HG03095 (cell line): ENCODE measurements around the gene POU2AF3.

Experiments used
- ATAC-seq: cut with Tn5 transposase; IDR thresholded peaks from one replicate; pipeline ENCODE4 v1.9.1; 2021; ENCODE audit warnings: moderate library complexity; ENCODE audit not compliant: unreplicated experiment

The POU2AF3 gene

DNA sequence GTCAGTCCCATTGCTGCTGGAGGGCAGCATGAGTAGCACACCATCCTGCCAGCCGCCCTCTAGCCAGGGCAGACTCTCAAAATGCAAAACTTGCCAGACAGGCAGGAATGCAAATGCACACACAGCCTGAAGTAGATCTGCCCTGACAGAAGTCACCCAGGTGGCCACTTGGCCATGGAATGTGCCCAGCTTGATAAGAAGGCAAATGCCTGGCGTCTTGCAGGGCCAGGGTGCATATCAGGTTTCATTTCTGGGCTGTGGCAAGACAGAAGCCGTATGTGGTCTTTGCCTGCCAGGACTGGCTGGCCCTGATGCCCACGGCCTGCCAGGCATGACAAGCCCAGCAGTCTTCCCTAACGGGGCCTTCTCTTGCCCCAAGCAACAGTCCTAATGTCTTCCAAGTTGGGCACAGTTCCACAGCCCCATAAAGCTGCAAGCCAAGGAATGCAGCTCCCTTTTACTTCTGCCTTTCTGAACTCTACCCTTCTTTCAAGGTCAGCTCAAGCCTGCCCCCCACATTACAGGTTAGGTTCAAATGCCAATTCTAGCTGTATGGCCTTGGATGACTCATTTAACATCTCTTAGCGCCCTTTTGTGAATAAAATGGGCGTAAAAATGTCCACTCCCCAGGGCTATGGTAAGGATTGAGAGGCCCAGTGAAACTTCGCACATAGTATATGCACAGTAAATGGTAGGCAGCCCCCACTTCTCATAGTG is 29.7 kb downstream of the POU2AF3 start:
- no peak for ATAC-seq

DNA sequence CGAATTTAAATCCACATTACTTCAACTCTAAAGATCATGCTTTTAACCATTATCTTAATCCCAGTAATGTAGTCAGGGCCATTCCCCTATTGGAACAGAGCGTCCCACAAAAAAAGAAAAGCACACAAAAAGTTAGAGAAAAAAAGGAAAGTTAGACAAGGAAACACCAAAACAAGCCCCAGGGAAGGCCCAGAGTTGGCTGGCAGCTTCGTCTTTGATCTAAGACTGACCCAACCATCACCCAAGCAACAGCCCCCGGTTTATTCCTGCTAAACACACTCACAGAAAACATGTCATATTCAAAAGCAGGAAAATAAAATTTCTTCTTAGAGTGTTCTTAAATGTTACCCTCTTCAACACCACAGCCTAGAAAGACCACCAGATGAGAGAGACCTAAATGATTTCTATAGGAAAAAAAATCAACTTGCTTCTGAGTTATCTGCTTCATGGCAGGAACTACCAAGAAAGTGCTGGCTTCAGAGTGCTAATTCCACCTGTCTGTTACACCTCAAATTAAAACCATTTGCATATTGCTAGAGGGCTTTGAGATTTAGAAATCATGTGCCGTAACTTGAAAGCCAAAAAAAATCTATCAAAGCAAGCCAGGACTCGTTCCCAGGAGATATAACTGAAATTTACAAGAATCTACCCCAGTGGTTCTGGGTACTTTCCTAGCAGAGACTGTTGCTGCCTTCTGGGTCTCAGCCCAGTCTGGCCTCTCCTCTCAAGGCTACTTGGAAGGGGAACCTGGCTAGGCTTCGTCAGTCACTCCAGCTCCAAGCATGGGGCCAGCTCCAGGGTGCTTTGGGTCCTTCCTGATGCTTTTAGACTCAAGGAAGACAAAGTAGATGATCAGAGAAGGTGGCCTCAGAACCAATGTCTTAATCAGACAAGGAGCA is 31.2 kb downstream of the POU2AF3 start:
- ATAC-seq = no peak

DNA sequence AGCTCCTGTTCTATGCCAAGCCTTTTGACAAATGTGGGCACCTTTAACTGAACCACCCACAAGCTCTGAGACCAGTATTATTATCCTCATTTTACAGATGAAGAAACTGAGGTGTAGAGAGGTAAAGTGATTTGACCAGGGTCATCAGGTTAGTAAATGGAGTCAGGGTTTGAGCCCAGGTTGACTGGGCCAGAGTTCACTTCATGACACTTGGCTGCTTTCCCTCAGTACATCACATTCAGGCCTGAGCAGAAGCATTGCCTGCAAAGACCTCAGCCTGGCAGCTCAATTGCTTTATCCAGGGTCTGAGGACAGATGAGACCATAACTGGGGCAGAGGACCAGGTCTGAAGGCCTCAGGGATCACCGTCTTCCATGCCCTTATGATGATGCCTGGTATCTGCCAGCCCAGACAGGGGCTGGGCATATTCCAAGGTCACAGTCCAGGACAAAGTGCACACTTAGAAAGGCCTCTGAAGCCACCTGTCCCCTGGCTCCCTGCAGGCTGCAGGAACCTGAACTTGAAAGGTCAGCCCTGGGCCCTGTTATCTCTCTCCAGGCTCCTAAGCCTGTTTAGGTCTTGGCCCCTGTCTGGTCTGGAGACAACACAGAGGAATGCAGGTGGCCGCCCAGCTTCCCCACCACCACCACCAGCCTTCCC is 32.0 kb downstream of the POU2AF3 start:
- ATAC-seq = no peak

DNA sequence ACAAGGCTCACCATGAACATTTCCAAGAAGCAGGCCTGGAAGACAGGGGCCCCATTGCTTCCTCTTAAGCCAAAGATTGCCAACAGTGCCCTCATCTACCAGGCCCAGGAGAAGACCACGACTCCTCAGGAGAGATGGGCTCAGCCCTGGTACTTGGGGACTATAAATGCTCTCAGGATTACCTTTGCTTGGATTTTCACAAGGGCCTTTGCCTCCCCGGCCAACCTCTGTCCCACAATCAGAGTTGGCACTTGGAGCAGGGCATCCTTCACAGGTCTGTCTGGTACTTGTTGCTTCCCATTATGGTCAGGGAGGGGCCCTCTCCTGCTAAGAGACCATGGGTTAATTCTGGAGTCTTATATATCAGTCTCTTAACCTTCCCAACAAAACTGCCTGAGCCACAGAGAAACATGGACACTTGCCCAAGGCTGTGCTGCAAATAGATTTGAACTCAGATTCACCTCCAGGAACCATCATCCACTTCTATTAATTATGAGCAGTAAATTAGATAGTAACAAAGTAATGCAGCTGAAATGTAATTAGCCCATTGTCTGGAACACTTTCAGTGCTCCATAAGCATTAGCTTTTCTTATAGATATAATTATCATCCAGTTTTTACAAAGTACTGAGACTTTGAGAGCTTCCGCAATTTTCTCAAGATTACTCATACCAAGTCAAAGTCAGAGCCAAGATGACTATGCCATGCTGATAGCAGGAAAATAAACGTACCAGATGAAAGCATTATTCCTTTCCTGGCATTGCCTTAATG is 33.5 kb downstream of the POU2AF3 start:
- no peak for ATAC-seq

DNA sequence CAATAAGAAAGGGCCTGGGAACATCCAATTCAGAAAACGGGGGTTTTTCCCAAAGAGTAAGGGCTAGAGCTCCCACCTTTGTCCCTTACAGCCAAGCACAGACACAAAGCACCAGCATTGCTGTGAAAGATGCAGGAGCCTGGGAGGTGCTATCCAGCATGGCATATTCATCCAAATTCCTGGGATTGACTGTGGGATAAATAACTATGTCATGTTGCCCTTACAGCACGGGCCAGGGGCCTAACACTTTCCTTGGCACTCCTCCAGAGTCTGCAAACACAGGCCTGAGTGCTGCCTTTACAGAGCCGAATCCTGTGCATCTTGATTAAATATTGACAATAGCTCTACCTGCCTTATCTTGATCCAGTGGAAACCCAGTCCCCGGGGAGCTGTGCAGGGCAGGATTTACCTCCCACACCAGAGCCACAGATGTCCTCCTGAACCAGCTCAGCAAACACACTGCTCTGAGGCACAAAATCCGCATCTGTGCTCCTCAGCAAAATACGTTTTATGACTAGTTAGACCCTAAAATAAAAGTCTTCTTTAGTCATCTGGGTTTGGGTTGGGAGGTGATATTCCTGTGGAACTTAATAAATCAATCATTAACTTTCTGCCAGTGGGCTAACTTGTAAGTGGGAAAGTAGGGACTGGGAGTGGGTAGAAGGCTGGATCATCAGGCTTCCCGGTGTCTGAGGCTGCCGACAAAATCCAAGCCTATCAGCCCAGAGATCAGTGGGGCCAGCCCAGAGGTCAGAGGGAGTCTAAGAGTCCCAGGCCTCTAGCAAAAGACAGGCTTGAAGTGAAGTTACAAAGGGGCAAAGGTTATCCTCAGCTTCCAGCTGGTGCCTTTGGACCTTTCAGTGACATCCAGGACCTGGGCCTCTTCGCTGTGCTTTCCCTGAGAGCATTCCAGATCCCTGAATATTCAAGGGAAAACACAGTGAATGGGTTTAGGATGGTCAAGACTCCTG is 36.5 kb downstream of the POU2AF3 start:
- no peak for ATAC-seq

DNA sequence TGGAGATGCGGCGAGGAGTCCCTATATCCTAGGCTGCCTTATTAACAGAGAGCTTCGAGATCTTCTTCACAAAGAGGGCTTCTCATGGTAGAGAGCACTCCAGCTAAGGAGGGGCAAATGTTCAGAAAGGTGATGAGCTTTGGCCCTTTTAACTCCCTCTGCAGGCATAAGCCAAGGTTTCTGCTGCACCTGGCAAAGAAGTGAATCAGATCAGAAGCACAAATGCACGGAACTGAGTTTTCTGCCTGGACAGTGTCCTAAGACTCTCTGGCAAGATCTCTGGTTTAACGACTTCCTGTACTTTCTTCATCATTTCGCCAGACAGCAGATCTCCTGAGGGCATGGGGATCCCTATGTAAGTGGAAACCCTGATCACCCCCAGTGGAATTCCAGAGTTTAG is 37.2 kb downstream of the POU2AF3 start:
- ATAC-seq = no peak

DNA sequence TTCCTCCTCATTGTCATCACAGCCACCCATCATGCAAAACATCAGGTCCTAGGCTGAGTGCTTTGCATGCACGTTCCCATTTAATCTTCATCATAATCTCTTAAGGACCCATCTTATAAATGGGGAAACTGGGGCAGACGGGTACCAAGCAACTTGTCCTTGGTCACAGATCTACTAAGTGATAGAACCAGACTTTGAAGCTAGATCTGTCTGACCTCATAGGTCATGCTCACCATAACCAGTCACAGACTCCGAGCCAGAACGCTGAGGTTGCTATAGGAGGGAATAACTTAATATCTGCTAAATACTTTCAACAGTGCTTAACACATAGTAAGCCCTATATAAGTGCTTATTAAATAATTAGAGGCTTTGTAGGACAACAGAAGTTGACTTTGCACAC is 37.7 kb downstream of the POU2AF3 start:
- no peak for ATAC-seq

DNA sequence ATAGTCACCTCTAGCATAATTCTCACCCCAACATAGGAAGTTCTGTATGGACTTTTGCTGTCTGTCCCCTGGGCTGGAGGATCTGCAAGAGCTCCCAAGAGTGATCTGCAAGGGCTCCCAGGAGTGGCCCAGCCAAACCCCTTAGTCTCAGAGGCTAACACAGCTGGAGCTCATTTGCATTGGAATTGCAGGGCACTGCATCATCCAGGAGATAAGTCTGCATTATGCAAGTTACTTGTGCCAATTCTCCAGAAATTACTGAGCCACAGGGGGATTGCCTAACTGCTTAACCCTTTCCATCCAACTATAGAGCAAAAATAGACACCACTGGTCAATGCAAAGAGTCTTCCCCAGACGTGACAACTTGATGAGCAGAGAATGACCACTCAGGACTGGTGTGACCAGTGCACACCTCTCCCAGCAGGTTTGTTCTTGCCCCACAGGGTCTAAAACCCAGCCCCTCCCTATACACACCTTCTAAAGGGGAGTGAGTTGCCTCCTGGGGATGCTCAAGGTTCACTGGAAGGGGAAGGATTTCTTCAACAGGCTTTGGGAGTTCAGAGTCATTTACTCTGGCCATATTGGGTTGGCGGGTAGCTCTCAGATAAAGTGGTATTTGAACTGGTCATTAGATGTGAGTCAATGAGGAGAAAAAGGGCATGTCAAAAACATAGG is 38.4 kb downstream of the POU2AF3 start:
- no peak for ATAC-seq

DNA sequence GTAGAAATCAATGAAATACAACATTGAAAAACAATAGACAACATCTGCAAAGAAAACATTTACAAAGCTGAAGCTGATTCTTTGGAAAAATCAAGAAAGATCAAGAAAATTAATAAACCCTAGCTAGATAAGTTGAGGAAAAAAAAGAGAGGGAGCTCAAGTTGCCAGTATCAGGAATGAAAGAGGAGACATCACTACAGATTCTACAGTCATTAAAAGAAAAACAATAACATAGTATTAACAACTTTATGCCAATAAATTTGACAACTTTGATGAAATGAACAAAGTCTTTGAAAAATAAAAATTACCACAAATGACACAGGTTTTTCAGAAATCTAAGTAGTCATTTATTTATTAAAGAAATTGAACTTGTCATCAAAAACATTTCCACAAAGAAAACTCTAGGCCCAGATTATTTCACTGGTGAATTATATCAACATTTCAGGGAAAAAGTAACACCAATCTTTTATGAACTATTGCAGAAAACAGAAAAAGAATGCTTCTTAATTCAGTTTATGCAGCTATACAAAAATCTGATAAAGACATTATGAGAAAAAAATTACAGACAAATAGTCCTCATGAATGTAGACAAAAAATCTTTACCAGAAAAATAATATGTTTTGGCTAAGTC is 41.5 kb downstream of the POU2AF3 start:
- ATAC-seq = no peak

DNA sequence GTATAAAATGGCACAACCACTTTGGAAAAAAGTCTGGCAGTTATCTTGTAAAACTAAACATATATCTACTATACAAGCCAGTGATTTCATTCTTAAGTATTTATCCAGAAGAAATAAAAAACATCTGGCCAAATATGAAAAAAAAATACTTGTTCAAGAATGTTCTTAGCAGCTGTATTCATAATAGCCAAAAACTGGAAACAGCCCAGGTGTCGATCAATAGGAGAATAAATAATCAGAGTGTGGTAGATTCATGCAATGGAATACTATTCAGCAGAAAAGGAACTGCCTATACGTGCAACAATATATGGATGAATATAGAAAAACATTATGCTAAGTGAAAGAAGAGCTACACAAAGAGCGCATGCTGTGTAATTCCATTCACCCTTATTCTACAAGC is 44.0 kb downstream of the POU2AF3 start:
- ATAC-seq = no peak

DNA sequence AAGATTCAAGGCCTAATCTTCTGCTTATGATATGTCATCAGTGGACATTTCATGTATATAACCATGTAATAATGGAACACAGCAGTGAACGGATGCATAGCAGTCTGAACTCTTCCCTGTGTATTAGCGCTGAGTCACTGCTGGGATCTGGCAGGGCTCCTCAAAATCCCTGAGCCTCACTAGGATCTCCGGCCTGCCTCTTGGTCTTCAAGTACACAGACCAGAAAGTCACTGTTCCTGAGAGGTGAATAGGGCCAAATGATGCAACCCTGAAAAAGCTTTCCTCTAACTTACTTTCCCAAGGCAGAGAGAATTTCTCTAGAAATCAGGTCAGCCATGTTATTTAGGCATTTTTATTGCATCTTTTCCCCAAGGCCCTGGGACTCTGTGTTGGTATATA is 45.7 kb downstream of the POU2AF3 start:
- ATAC-seq = no peak

DNA sequence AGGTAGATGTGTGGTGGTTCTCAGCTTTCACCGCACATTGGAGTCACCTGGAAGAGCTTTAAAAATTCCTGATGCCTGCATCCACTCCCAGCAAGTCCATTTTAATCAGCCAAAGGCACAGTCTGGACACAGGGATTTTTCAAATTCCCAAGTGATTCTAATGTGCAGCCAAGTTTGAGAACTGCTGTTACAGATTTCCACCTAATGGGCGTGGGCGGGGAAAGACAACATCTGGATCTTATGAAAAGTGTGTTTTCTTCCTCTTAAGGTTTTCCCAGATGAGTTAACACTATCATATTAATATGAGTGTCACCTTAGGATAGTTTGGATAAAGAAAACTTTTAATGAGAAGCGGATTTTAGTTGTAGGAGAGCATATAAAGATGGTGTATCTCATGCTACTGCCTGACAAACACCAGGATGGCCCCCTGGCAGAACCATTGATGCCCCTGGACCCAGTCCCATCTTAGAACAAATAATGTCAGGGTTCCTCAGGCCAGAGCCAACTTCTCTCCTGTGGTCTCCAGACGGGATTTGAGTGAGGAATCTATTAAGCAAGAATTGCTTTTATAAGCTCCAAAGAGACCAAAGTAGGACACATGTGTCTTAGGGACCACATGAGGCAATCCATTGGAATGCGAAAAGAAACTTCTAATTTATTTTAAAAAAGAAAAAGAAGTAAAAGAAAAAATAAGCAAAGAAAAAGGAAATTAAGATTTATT is 48.8 kb downstream of the POU2AF3 start:
- ATAC-seq = no peak

DNA sequence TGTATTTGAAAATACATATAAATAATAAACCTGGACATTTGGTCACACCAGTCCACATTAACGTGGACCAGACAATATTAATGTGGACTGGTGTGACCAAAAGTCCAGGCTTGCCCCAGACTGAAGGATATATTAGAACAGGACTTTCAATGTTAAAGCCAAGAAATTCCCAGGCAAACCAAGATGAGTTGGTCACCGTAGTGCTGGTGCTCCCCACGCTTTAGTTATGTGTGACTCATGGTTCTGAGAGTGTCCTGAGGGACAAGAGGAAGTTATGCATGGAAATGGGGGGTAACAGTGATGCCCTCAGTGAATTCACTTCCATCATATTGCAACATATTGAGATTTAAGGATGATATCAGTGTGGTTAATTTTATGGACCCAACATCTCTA is 49.4 kb downstream of the POU2AF3 start:
- ATAC-seq = no peak

DNA sequence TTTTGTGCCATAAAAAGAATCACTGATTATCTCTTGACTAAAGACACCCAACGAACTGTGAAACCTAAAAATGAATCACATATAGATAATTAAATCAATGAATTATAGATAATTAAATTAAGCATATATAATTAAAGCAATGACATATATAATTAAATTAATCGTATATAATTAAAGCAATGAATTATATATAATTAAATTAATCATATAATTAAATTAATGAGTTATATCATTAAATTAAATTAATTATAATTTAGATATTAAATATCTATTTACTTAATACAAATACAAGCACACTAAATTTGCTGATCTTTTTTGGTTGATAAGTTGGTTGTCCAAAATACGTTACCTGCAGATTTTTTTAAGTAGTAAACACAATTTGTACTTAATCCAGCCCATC is 49.8 kb downstream of the POU2AF3 start:
- no peak for ATAC-seq

DNA sequence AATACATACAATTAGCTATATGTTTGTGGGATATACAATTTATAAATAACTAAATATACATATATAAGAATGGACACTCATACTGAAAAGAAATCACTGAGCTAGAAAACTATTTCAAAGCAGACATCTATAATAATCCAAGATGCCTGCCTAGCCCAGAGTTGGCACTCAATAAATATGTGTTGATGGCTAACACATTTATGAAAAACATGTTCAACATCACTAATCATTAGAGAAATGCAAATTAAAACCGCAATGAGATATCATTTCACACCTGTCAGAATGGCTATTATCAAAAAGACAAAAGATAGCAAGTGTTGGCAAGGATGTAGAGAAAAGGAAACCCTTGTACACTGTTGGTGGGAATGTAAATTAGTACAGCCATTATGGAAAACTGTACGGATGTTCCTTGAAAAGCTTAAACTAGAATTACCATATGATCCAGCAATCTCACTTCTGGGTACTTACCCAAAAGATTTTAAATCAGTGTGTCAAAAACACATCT is 50.9 kb downstream of the POU2AF3 start:
- no peak for ATAC-seq

DNA sequence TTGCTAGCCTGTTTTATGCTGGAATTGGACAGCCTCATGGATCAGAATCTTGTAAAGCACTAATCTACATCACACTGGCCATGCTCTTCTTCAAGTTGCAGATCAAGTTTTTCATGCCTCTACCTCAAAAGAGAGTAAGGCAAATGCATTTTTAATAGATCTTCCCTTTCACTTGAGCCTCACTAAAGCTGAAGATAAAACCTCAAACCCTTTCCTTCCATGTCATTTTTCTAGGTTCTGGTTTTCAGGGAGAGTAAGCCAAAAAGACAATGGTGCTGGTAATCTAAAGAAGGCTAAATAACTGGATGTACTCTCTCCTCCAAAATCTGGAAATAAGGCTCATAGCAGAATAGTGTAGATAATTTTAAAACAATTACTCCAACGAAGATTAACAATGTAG is 52.5 kb downstream of the POU2AF3 start:
- no peak for ATAC-seq

DNA sequence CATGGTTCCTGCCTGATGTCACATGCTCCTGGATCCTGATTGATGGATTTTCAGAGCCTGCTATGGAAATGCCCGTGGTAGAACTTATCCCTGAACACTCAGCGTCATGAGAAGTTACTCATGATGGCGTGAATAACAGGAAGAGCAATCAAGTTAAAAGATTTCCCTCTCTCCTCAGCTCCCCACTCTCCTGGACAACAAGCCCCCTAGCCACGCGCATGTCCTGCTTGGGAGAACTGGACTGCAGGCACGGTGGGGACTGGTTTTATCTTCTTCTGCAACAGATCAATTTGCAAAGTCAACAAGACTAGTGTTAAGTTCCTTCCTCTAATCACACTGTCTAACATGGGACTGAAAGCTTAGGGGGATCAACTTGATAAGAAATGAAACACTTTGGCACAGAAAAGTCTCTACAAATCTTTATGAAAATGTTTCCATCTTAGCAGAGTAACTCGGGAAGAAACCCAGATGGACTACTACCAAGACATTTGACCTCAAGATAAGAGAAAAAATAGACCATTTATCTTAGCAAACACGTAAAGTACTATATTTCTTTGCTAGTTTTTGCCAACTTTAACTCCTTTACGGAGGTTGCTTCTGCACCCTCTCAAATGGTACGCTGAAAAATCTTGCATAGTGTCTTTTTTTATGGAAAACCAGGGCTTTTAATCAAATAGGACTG is 53.2 kb downstream of the POU2AF3 start:
- no peak for ATAC-seq
